ENCODE results near the gene ANO7.

DNA sequence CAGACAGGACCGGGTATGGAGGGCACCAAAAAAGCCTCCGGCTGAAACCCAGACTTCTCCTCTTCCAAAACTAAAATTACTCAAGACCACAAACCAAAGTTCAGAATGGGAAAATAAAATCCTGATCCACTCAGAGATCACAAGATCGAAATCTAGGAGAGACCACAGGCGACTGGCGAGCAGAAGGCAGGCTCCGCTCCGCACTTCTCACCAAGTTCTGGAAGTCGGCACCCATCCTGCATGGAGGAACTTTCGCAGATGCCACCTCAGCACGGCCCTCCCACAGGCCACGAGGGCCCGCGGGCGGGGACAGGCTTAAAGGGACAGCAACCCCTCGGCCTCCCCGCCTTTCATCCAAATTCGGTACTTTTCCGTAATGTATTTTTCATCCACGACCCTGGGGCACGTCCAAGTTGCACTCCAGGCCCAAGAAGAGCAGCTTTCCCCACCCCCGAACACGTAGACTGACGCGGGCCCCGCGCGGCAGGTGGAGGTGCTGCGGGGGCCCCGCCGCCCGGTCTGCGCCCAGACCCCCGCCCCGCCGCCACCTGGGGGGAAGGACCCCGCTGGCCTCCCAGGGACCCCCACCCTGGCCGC, 83.3 kb downstream of the ANO7 start:
- TF ChIP-seq, protein P1, sequence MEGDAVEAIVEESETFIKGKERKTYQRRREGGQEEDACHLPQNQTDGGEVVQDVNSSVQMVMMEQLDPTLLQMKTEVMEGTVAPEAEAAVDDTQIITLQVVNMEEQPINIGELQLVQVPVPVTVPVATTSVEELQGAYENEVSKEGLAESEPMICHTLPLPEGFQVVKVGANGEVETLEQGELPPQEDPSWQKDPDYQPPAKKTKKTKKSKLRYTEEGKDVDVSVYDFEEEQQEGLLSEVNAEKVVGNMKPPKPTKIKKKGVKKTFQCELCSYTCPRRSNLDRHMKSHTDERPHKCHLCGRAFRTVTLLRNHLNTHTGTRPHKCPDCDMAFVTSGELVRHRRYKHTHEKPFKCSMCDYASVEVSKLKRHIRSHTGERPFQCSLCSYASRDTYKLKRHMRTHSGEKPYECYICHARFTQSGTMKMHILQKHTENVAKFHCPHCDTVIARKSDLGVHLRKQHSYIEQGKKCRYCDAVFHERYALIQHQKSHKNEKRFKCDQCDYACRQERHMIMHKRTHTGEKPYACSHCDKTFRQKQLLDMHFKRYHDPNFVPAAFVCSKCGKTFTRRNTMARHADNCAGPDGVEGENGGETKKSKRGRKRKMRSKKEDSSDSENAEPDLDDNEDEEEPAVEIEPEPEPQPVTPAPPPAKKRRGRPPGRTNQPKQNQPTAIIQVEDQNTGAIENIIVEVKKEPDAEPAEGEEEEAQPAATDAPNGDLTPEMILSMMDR (IDR thresholded peaks at IDR 0.05; ENCODE audit: low read length) = no peak
- no peak for TF ChIP-seq EZH2 (optimal IDR thresholded peaks at IDR 0.05; ENCODE audit: low read depth, low read length)
- TF ChIP-seq EZH2phosphoT487 (IDR thresholded peaks at IDR 0.05; ENCODE audit: low read length) = no peak

Measured in MM.1S (cell line).